ENCODE measurements around the gene CTXND2.

CTXND2 gene

GRCh38 chr1:150902346-150902745, 15.4 kb downstream of the CTXND2 start:
- TF ChIP-seq CTCF (IDR thresholded peaks at IDR 0.05; ENCODE audit: low read depth, low read length): no peak
- DNase-seq (ENCODE audit: extremely low read depth, low read depth): no peak

DNA sequence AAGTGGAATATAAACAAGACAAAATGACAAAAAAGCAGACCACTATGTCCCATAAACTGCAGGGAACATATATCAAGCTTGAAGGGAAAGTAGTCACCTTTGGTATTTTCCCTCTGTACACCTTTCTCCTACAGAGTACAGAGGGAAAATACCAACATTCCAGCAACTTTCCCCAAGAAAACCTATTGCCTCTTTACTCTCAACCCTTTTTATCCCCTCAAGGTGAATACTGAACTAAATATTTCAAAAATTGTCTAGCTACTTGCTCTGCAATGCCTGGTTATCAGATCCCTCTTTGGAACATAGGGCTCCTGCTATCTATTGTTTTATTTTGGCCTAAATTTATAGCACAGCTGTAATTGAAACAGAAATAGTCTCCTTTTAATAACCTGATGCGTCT, 15.8 kb downstream of the CTXND2 start:
- DNase-seq (ENCODE audit: extremely low read depth, low read depth): no peak
- no peak for TF ChIP-seq CTCF (IDR thresholded peaks at IDR 0.05; ENCODE audit: low read depth, low read length)

- no peak for TF ChIP-seq CTCF (IDR thresholded peaks at IDR 0.05; ENCODE audit: low read depth, low read length)
- DNase-seq (ENCODE audit: extremely low read depth, low read depth): no peak
Observed at GRCh38 chr1:150905301-150905700, 18.4 kb downstream of the CTXND2 start.

- no peak for TF ChIP-seq CTCF (IDR thresholded peaks at IDR 0.05; ENCODE audit: low read depth, low read length)
- no peak for DNase-seq (ENCODE audit: extremely low read depth, low read depth)
Observed at GRCh38 chr1:150906329-150906728, 19.4 kb downstream of the CTXND2 start.

GRCh38 chr1:150906813-150907212, 19.9 kb downstream of the CTXND2 start:
- no peak for DNase-seq (ENCODE audit: extremely low read depth, low read depth)
- no peak for TF ChIP-seq CTCF (IDR thresholded peaks at IDR 0.05; ENCODE audit: low read depth, low read length)

DNA sequence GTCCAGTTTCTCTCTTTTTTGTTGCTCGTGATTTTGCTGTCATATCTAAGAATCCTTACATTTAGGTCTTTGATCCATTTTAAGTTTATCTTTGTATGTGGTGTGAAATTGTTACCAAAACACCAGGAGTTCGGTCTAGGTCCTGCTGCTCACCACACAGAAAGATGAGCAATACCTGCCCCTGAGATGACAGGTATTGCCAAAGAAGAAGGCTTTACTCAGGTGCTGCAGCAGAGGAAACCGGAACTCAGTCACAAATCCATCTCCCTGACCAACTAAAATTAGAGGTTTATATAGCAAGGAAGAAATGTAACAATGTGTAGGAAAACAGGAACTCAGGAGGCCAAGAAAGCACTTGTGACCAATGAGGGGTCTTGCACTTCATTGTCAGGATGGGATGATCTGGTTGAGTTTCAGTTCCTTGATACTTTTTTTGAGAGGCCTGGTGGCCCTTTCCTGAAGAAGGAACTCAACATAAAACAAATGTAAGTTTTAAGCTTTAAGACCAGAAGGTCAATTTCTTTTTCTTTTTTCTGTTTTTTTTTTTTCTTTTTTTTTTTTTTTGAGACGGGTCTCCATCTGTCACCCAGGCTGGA, 22.7 kb downstream of the CTXND2 start:
- no peak for DNase-seq (ENCODE audit: extremely low read depth, low read depth)
- TF ChIP-seq CTCF (IDR thresholded peaks at IDR 0.05; ENCODE audit: low read depth, low read length): no peak

DNA sequence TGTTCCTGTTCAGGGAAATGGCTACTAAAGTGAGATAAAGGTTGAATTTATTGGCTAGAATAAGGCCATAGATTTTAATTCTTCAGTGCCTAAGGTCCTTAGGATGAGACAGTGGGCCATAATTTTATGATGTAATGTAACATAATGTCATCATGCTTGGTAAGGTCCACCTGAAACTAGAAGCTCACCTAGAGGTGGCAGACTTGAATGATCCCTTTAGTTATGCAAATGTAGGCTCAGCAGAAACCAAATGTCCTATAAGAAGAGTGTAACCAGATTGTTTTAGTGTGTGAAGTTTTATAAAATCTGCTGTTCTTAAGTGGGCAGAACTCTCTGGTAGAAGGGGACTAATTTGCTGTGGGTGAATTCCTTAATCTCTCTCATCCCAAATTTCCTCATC, 25.7 kb downstream of the CTXND2 start:
- DNase-seq (ENCODE audit: extremely low read depth, low read depth): no peak
- no peak for TF ChIP-seq CTCF (IDR thresholded peaks at IDR 0.05; ENCODE audit: low read depth, low read length)

Measured in AG09319 (cell line).